Adrenal gland (tissue), 5 donors: ENCODE measurements around the gene FXYD3.

Experiments used
- CTCF ChIP-seq, 6 experiments: fragments of 450-650 bp in 4 of 6; fragments of 200-600 bp in 2 of 6; sonication (generic) in 1 of 6; IDR thresholded peaks; 1 replicate in 5 of 6; 2 replicates in 1 of 6; pipeline versions ENCODE4 v1.5.1 to v1.8.0; 2016 to 2021; ENCODE audit warnings: antibody characterized with exemption in 6 of 6, mild to moderate bottlenecking in 2 of 6, moderate library complexity in 1 of 6
- POLR2A ChIP-seq, 2 donors: fragments of 450-650 bp; IDR thresholded peaks; one replicate each; pipeline ENCODE4 v1.6.1; 2017; ENCODE audit warnings: antibody characterized with exemption in 2 of 2, mild to moderate bottlenecking in 2 of 2, moderate library complexity in 1 of 2
- donor health status: DM: no; HTN: no; CAD: no.

- TF ChIP-seq CTCF (IDR thresholded peaks at IDR 0.05) (no peak), POLR2A (IDR thresholded peaks at IDR 0.05) (no peak)
Observed at GRCh38 chr19:35116072-35116801, 614 bp downstream of the FXYD3 start.
